ENCODE measurements around the gene BORA.
"Not testable (repeated sequence)": the region's sequence is repeated elsewhere in the genome, so short reads cannot be mapped to it uniquely, and the experiment has no call there.

BORA gene

DNA sequence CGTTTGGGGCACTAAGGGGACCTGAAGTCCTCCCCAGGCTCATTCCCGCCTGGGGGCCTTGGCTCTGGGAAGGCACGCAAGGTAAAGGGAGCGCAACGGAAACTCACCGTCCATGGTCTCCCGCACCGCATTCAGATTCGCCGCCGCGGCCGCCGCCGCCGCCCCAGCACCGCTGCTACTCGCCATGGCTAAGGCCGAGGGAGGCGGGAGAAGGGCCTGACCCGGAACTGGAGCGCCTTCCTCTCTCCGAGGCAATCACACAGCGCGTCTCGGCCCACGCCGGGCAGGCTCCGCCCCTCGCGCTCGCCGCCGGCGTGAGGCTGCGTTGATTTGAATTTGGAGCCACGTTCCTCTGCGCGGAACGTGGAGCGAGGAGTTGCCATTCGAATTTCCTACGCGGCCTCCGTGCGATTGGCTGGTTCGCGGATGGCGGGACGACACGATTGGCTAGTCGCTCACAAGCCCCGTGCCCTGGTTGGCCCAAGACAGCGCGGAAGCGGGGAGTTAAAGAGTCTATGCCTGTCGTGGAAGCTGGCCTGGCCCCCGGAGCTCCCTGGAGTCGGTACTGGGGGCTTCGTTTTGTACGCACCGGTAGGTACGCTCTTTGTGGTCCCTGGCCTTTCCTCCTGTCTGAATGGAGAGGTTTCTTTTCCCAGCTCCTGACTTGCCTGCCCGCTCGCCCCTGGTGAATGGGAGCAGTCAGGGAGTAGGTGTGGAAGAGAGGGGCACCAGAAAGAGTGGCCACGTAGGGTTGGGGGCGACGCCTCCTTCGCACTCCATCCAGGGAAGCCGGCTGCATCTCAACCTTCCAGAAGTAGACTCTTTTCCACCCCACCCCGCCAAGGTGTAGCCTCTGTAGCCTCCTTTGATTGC lies at the start of gene BORA, which contains the start of gene MZT1:
Gene BORA (plus strand): TSS at position 507 of the 873 bp plus-strand sequence. CDS start 1,018 bp downstream, outside the sequence.
Gene MZT1 (minus strand): TSS at position 213 of the 873 bp plus-strand sequence. CDS start 27 bp downstream, at position 186.
- Mint-ChIP-seq H3K4me3 (peak within 1 kb of the TSS; percentile 98), H3K36me3 (ENCODE audit: low read depth) (peaks cover 46% of the 10 kb centered on the region), H3K4me1 (ENCODE audit: low read depth) (peaks cover 49% of the 10 kb centered on the region), H3K27ac (peak within 1 kb of the TSS; percentile 95), H3K9me3 (no peaks in the 10 kb centered on the region), H3K27me3 (no peaks in the 10 kb centered on the region)

GRCh38 chr13:72678312-72678711 lies 49.4 kb upstream of the BORA start:
- peaks cover 13% of the 10 kb centered on the region for H3K27me3 Mint-ChIP-seq

DNA sequence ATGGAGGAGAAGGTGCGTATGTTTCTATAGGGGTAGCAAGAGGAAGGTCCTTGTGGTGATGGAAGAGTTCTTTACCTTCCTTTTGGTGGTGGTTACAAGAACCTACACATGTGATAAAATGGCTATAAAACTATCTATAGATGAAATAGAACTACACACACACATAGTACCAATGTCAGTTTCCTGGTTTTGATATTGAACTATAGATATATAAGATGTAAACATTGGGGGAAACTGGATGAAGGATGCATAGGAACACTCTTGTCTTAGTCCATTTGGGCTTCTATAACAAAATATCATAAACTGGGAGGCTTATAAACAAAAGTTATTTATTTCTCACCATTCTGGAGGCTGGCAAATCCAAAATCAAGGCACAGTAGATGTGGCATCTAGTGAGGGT lies 47.4 kb upstream of the BORA start:
- Mint-ChIP-seq H3K27me3 (peaks cover 15% of the 10 kb centered on the region), H3K9me3 (no peaks in the 10 kb centered on the region), H3K36me3 (ENCODE audit: low read depth) (no peaks in the 10 kb centered on the region), H3K4me3 (no peak overlapping the region), H3K4me1 (ENCODE audit: low read depth) (no peaks in the 10 kb centered on the region), H3K27ac (no peak overlapping the region)

More at GRCh38 chr13:72678312-72678711, 49.4 kb upstream of the BORA start:
- Mint-ChIP-seq H3K4me3 (no peak overlapping the region), H3K27ac (no peak overlapping the region), H3K9me3 (no peaks in the 10 kb centered on the region), H3K4me1 (ENCODE audit: low read depth) (no peaks in the 10 kb centered on the region), H3K36me3 (ENCODE audit: low read depth) (no peaks in the 10 kb centered on the region)

- Mint-ChIP-seq H3K27me3 (peaks cover 26% of the 10 kb centered on the region), H3K9me3 (no peaks in the 10 kb centered on the region), H3K27ac (no peak overlapping the region), H3K36me3 (ENCODE audit: low read depth) (no peaks in the 10 kb centered on the region), H3K4me1 (ENCODE audit: low read depth) (no peaks in the 10 kb centered on the region), H3K4me3 (no peak overlapping the region)
These were observed 41.0 kb upstream of the BORA start for GRCh38 chr13:72686766-72687165.

- Mint-ChIP-seq H3K27ac (no peak overlapping the region), H3K4me1 (ENCODE audit: low read depth) (no peaks in the 10 kb centered on the region), H3K36me3 (ENCODE audit: low read depth) (no peaks in the 10 kb centered on the region), H3K27me3 (peaks cover 24% of the 10 kb centered on the region), H3K9me3 (peaks cover 4% of the 10 kb centered on the region), H3K4me3 (no peak overlapping the region)
These were observed 38.5 kb upstream of the BORA start for GRCh38 chr13:72689181-72689696.

DNA sequence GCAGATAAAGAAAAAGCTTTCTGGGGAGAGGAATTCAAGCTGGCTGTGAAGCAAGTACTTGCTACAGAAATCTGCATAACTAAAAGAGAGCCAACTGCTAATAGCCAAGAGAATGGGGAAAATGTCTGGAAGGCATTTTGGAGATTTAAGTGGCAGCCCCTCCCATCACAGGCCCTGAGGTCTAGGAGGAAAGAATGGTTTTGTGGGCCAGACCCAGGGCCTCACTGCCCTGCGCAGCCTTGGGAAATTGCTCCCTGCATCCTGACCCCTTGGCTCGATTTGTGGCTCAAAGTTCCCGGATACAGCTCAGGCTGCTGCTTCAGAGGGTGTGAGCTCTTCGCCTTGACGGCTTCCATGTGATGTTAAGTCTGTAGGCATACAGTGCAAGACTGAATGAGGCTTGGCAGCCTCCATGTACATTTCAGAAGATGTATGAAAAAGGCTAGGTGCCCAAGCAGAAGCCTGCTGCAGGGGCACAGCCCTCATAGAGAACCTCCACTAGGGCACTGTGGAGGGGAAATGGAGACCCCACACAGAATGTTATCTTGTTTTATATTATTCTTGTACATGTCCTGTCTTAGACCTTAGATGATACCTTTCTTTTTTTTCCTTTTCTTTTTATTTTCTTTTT lies 34.7 kb upstream of the BORA start:
- Mint-ChIP-seq H3K4me3 (no peak overlapping the region), H3K4me1 (ENCODE audit: low read depth) (no peaks in the 10 kb centered on the region), H3K9me3 (peaks cover 4% of the 10 kb centered on the region), H3K27me3 (peaks cover 13% of the 10 kb centered on the region), H3K27ac (no peak overlapping the region), H3K36me3 (ENCODE audit: low read depth) (no peaks in the 10 kb centered on the region)

DNA sequence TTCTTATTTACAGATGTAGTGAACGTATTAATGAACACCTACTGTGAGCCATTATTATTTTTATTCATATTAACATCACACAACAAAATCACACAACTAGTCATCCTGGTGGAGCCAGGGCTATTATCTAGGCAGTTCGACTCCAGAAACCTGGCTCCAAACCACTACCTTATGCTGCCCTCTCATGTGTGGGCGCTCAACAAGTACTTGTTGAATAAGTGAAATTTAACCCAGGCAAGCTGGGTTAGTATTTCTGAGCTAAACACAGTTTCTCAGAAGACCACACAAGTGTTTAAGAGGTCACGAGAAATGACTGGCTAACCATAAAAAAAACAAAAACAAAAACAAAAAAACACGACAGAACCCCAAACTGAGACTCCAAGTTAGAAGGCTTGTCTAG lies 33.9 kb upstream of the BORA start:
- Mint-ChIP-seq H3K4me3 (no peak overlapping the region), H3K27ac (no peak overlapping the region), H3K27me3 (peaks cover 12% of the 10 kb centered on the region), H3K9me3 (peaks cover 4% of the 10 kb centered on the region), H3K4me1 (ENCODE audit: low read depth) (no peaks in the 10 kb centered on the region), H3K36me3 (ENCODE audit: low read depth) (no peaks in the 10 kb centered on the region)

GRCh38 chr13:72694314-72694713 lies 33.4 kb upstream of the BORA start:
- Mint-ChIP-seq H3K9me3 (peaks cover 4% of the 10 kb centered on the region), H3K4me3 (no peak overlapping the region), H3K27me3 (peaks cover 12% of the 10 kb centered on the region), H3K36me3 (ENCODE audit: low read depth) (no peaks in the 10 kb centered on the region), H3K4me1 (ENCODE audit: low read depth) (no peaks in the 10 kb centered on the region), H3K27ac (no peak overlapping the region)

DNA sequence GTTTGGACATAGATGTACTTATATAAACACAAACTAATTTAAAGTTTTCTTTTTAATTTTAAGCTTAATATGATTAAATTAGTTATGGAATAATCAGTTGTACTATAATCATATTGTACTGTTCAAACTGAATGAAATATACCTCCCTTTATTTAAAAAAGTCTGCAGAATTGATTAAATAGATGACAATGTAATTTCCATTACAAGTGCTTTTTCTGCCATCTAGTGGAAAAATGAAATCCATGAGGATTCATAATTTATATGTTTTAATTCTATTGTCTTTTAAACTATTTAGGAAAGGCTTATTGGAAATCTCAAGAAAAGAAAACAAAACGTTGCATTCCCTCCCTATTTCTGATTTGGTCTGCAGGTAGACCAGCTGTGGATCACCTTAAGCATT lies 31.1 kb upstream of the BORA start:
- Mint-ChIP-seq H3K27ac (no peak overlapping the region), H3K4me3 (no peak overlapping the region), H3K27me3 (peaks cover 5% of the 10 kb centered on the region), H3K36me3 (ENCODE audit: low read depth) (no peaks in the 10 kb centered on the region), H3K4me1 (ENCODE audit: low read depth) (no peaks in the 10 kb centered on the region), H3K9me3 (peaks cover 4% of the 10 kb centered on the region)

GRCh38 chr13:72698164-72698563 lies 29.6 kb upstream of the BORA start:
- H3K4me1 Mint-ChIP-seq (ENCODE audit: low read depth) = no peaks in the 10 kb centered on the region
- no peak overlapping the region for H3K27ac Mint-ChIP-seq
- no peaks in the 10 kb centered on the region for H3K36me3 Mint-ChIP-seq (ENCODE audit: low read depth)
- no peak overlapping the region for H3K4me3 Mint-ChIP-seq
- no peaks in the 10 kb centered on the region for H3K27me3 Mint-ChIP-seq
- no peaks in the 10 kb centered on the region for H3K9me3 Mint-ChIP-seq

GRCh38 chr13:72700509-72700908 lies 27.2 kb upstream of the BORA start:
- H3K4me1 Mint-ChIP-seq (ENCODE audit: low read depth) = no peaks in the 10 kb centered on the region
- peaks cover 2% of the 10 kb centered on the region for H3K36me3 Mint-ChIP-seq (ENCODE audit: low read depth)
- no peak overlapping the region for H3K27ac Mint-ChIP-seq
- H3K27me3 Mint-ChIP-seq = no peaks in the 10 kb centered on the region
- no peak overlapping the region for H3K4me3 Mint-ChIP-seq
- H3K9me3 Mint-ChIP-seq = no peaks in the 10 kb centered on the region

GRCh38 chr13:72716776-72717175 lies 10.9 kb upstream of the BORA start:
- Mint-ChIP-seq H3K9me3 (no peaks in the 10 kb centered on the region), H3K4me1 (ENCODE audit: low read depth) (peaks cover 11% of the 10 kb centered on the region), H3K27ac (no peak overlapping the region), H3K27me3 (no peaks in the 10 kb centered on the region), H3K36me3 (ENCODE audit: low read depth) (peaks cover 90% of the 10 kb centered on the region), H3K4me3 (no peak overlapping the region)

GRCh38 chr13:72726185-72726584 lies 1.5 kb upstream of the BORA start:
- not testable (repeated sequence) for H3K9me3 Mint-ChIP-seq, H3K27me3 Mint-ChIP-seq
- Mint-ChIP-seq H3K4me1 (ENCODE audit: low read depth) (peaks cover 44% of the 10 kb centered on the region), H3K36me3 (ENCODE audit: low read depth) (peaks cover 49% of the 10 kb centered on the region), H3K4me3 (peak overlapping the region; percentile 98), H3K27ac (peak overlapping the region; percentile 95)

- Mint-ChIP-seq H3K36me3 (ENCODE audit: low read depth) (peaks cover 49% of the 10 kb centered on the region), H3K4me3 (peak overlapping the region; percentile 98), H3K27ac (peak overlapping the region; percentile 95), H3K4me1 (ENCODE audit: low read depth) (peaks cover 49% of the 10 kb centered on the region), H3K27me3 (no peaks in the 10 kb centered on the region), H3K9me3 (no peaks in the 10 kb centered on the region)
These were observed 852 bp upstream of the BORA start for GRCh38 chr13:72726726-72727416.

DNA sequence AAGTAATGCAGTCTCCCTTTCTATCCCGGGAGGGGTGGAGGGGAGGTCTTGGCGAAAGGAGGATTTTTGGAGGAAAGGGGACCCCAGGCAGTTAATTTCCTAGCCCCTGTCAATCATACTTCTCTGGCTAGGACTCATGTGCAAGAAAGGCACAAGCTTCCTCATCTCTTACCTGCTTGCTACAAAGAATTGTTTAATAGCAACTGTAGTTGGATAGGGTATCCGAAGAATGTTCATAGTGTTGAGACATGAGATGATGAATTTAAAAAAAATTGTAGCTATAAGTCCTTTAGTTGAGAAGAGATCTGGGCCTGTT lies 525 bp downstream of the BORA start:
- Mint-ChIP-seq H3K36me3 (ENCODE audit: low read depth) (peaks cover 46% of the 10 kb centered on the region), H3K27me3 (no peaks in the 10 kb centered on the region), H3K4me1 (ENCODE audit: low read depth) (peaks cover 49% of the 10 kb centered on the region), H3K9me3 (peaks cover 2% of the 10 kb centered on the region), H3K4me3 (peak overlapping the region; percentile 98), H3K27ac (peak overlapping the region; percentile 86)

Measured in stimulated activated naive CD8-positive, alpha-beta T cell treated with anti-CD3 and anti-CD28 coated beads, Interleukin-15, Interleukin-2, amounts not matched to agents 100 ng/mL and 50 ng/mL, for 24 hours (primary cell).